H1 (cell line): ENCODE data around the gene SLC22A13. TPM values are rescaled to one million over a fixed set of nuclear protein-coding genes. Genes with fewer than 3 reads are reported as not detected.

Source experiments
- CTCF ChIA-PET: fragments of 300-600 bp; sonication (Branson Sonifier 250); formaldehyde crosslinking; loops from one replicate; lab custom pipeline; 2021; ENCODE audit not compliant: partially characterized antibody; lab: Charles Lee
- POLR2A ChIA-PET: fragments of 300-600 bp; sonication (Branson Sonifier 250); formaldehyde crosslinking; loops from one replicate; lab custom pipeline; 2021; ENCODE audit warnings: inconsistent platforms; ENCODE audit not compliant: partially characterized antibody; lab: Charles Lee
- DNase-seq, 2 experiments: peaks; one replicate each; pipeline versions ENCODE4 v3.0.0 to v3.0.0-alpha.2; 2010 to 2022; ENCODE audit warnings: low spot score in 2 of 2, low read depth in 1 of 2, mixed read lengths in 1 of 2
- FAIRE-seq: peaks from 2 replicates; lab custom pipeline; 2011; peaks lifted over from hg19 to GRCh38; lab: Jason Lieb, UNC
- H2AFZ ChIP-seq: 2 replicates; pipeline ENCODE4 v1.8.1; 2012; ENCODE audit warnings: low read length, inconsistent platforms
- H2AK5ac ChIP-seq: 2 replicates; pipeline ENCODE4 v1.6.1; 2013; ENCODE audit warnings: low read depth, low read length
- H2BK120ac ChIP-seq: replicated peaks from 2 replicates; pipeline ENCODE3; 2013; ENCODE audit warnings: low read depth, low read length, inconsistent platforms
- H2BK12ac ChIP-seq: 2 replicates; pipeline ENCODE4 v1.6.1; 2013; ENCODE audit warnings: low read depth, low read length
- H2BK15ac ChIP-seq: 2 replicates; pipeline ENCODE4 v1.6.1; 2013; ENCODE audit warnings: low read length
- H2BK20ac ChIP-seq: 2 replicates; pipeline ENCODE4 v1.6.1; 2013; ENCODE audit warnings: low read length
- H2BK5ac ChIP-seq: 2 replicates; pipeline ENCODE4 v1.6.1; 2013; ENCODE audit warnings: low read depth, low read length
- H3K14ac ChIP-seq: 2 replicates; pipeline ENCODE4 v1.6.1; 2013; ENCODE audit warnings: inconsistent platforms; ENCODE audit not compliant: insufficient read length
- H3K18ac ChIP-seq: 2 replicates; pipeline ENCODE4 v1.6.1; 2013; ENCODE audit warnings: low read length; ENCODE audit errors: extremely low read depth
- H3K23ac ChIP-seq: 2 replicates; pipeline ENCODE4 v1.6.1; 2013; ENCODE audit warnings: inconsistent platforms; ENCODE audit not compliant: insufficient read length
- H3K23me2 ChIP-seq: 2 replicates; pipeline ENCODE4 v1.6.1; 2013; ENCODE audit warnings: low read depth, low read length
- H3K27ac ChIP-seq: 2 replicates; pipeline ENCODE4 v1.6.1; 2011; ENCODE audit warnings: low read depth, low read length, inconsistent platforms
- H3K27me3 ChIP-seq, 4 experiments: replicated peaks in 1 of 4; 1 replicate in 1 of 4; 2 replicates in 3 of 4; pipeline versions ENCODE4 v1.6.1 to v1.8.1; 2011 to 2013; ENCODE audit warnings: low read length in 3 of 4, mild to moderate bottlenecking in 3 of 4, inconsistent platforms in 2 of 4, mixed read lengths in 2 of 4, moderate library complexity in 1 of 4; ENCODE audit not compliant: control insufficient read depth in 3 of 4, insufficient read depth in 3 of 4; ENCODE audit errors: extremely low read depth in 1 of 4
- H3K36me3 ChIP-seq, 4 experiments: 2 replicates each; pipeline versions ENCODE4 v1.6.1 to v1.8.1; 2011 to 2013; ENCODE audit warnings: mild to moderate bottlenecking in 4 of 4, low read length in 3 of 4, moderate library complexity in 2 of 4, control low read depth in 1 of 4, inconsistent platforms in 1 of 4; ENCODE audit not compliant: insufficient read depth in 4 of 4, control insufficient read depth in 2 of 4
- H3K4ac ChIP-seq: replicated peaks from 2 replicates; pipeline ENCODE3; 2013; ENCODE audit warnings: low read length, low read depth, mixed read lengths, inconsistent platforms; ENCODE audit not compliant: insufficient read length
- H3K4me1 ChIP-seq, 4 experiments: replicated peaks in 1 of 4; 1 replicate in 1 of 4; 2 replicates in 3 of 4; pipeline versions ENCODE4 v1.6.1 to v1.8.1; 2011 to 2013; ENCODE audit warnings: low read length in 3 of 4, inconsistent platforms in 2 of 4, mixed read lengths in 1 of 4; ENCODE audit not compliant: insufficient read depth in 4 of 4, control insufficient read depth in 3 of 4
- H3K4me2 ChIP-seq, 2 experiments: 2 replicates each; pipeline versions ENCODE4 v1.6.1 to v1.8.1; 2011 to 2013; ENCODE audit warnings: low read depth in 2 of 2, low read length in 2 of 2, control low read depth in 1 of 2, inconsistent platforms in 1 of 2, mild to moderate bottlenecking in 1 of 2; ENCODE audit not compliant: insufficient read depth in 1 of 2
- H3K4me3 ChIP-seq, 4 experiments: fragments of 200-600, 300-600 bp in 1 of 4; sonication (generic), shearing (Covaris generic), sonication (Bioruptor Twin) in 1 of 4; 2 replicates each; pipeline versions ENCODE4 v1.5.1 to v1.8.1; 2011 to 2016; ENCODE audit warnings: low read length in 4 of 4, low read depth in 3 of 4, control low read depth in 2 of 4, inconsistent platforms in 2 of 4, mild to moderate bottlenecking in 2 of 4, mixed read lengths in 1 of 4, moderate library complexity in 1 of 4; ENCODE audit not compliant: insufficient read depth in 2 of 4; ENCODE audit errors: extremely low read depth in 1 of 4
- H3K56ac ChIP-seq: replicated peaks from 2 replicates; pipeline ENCODE3; 2013; ENCODE audit warnings: low read depth, mild to moderate bottlenecking, mixed read lengths, low read length, inconsistent platforms; ENCODE audit not compliant: insufficient read length
- H3K79me1 ChIP-seq: 2 replicates; pipeline ENCODE4 v1.6.1; 2013; ENCODE audit warnings: low read depth, low read length, control low read depth
- H3K79me2 ChIP-seq, 2 experiments: 2 replicates each; pipeline versions ENCODE4 v1.6.1 to v1.8.1; 2012 to 2013; ENCODE audit warnings: low read length in 2 of 2, mild to moderate bottlenecking in 2 of 2, inconsistent platforms in 1 of 2; ENCODE audit not compliant: insufficient read depth in 2 of 2, control insufficient read depth in 1 of 2
- H3K9ac ChIP-seq, 4 experiments: replicated peaks in 1 of 4; 1 replicate in 1 of 4; 2 replicates in 3 of 4; pipeline versions ENCODE4 v1.6.1 to v1.8.1; 2011 to 2013; ENCODE audit warnings: low read depth in 3 of 4, low read length in 3 of 4, control low read depth in 2 of 4, mild to moderate bottlenecking in 2 of 4, moderate library complexity in 2 of 4, inconsistent platforms in 1 of 4; ENCODE audit errors: extremely low read depth in 1 of 4
- H3K9me3 ChIP-seq, 2 experiments: 2 replicates each; pipeline versions ENCODE4 v1.6.1 to v1.8.1; 2012 to 2013; ENCODE audit warnings: mild to moderate bottlenecking in 2 of 2, moderate library complexity in 2 of 2, control low read depth in 1 of 2, inconsistent platforms in 1 of 2, low read depth in 1 of 2, low read length in 1 of 2, mixed read lengths in 1 of 2; ENCODE audit not compliant: insufficient read depth in 2 of 2
- H4K20me1 ChIP-seq, 2 experiments: replicated peaks in 1 of 2; 2 replicates each; pipeline versions ENCODE3 to v1.8.1; 2011 to 2013; ENCODE audit warnings: inconsistent platforms in 2 of 2, low read length in 2 of 2, mild to moderate bottlenecking in 1 of 2; ENCODE audit not compliant: insufficient read depth in 2 of 2, control insufficient read depth in 1 of 2
- H4K5ac ChIP-seq: 2 replicates; pipeline ENCODE4 v1.6.1; 2013; ENCODE audit warnings: low read length, low read depth, mixed read lengths, inconsistent platforms; ENCODE audit not compliant: insufficient read length
- H4K8ac ChIP-seq: 2 replicates; pipeline ENCODE4 v1.8.0; 2013; ENCODE audit warnings: mild to moderate bottlenecking, moderate library complexity, low read length, inconsistent platforms; ENCODE audit not compliant: insufficient read depth; ENCODE audit errors: extremely low read depth
- H4K91ac ChIP-seq: replicated peaks from 2 replicates; pipeline ENCODE3; 2013; ENCODE audit warnings: low read length, mixed read lengths, inconsistent platforms; ENCODE audit not compliant: insufficient read length
- CTBP2 ChIP-seq: IDR thresholded peaks from 2 replicates; pipeline ENCODE4 v1.7.0; 2011; ENCODE audit warnings: borderline replicate concordance, mild to moderate bottlenecking, moderate library complexity, mixed read lengths, low read length; ENCODE audit not compliant: insufficient read depth, insufficient read length
- MAFK ChIP-seq: IDR thresholded peaks from 2 replicates; pipeline ENCODE4 v1.6.1; 2012; ENCODE audit warnings: low read depth, mild to moderate bottlenecking, improper control_type of control experiment, low read length
- POLR2AphosphoS5 ChIP-seq: IDR thresholded peaks from 2 replicates; pipeline ENCODE4 v1.6.1; 2011; ENCODE audit warnings: low read depth, low read length
- USF2 ChIP-seq: IDR thresholded peaks from 2 replicates; pipeline ENCODE4 v1.6.1; 2011; ENCODE audit warnings: low read length, improper control_type of control experiment
- WGBS, 2 experiments: shearing (Covaris generic) in 1 of 2; methylation state at CpG; one replicate each; pipeline versions ENCODE4 v1.1.6 to v1.1.7; 2013 to 2015; ENCODE audit warnings: low lambda C conversion rate in 2 of 2, mixed read lengths in 2 of 2, inconsistent platforms in 1 of 2, low coverage in 1 of 2, missing lambda C conversion rate in 1 of 2; ENCODE audit not compliant: insufficient replicate concordance in 2 of 2, insufficient coverage in 1 of 2, insufficient read length in 1 of 2; ENCODE audit errors: extremely low coverage in 1 of 2, missing lambda C conversion rate in 1 of 2; 5-methylcytosine and 5-hydroxymethylcytosine counted together
- polyA plus RNA-seq, 7 experiments: library from polyadenylated mRNA; depleted of rRNA in 3 of 7; stranded (reverse) in 5 of 7; unstranded in 2 of 7; fragments of >200 nt in 5 of 7; fragments of 200-250 nt in 2 of 7; gene quantifications; 1 replicate in 5 of 7; 2 replicates in 1 of 7; 4 replicates in 1 of 7; pipeline versions ENCODE4 v1.2.1 to v1.2.3, GENCODE V29; 2011 to 2013; ENCODE audit warnings: missing spikeins in 2 of 7, mixed read lengths in 2 of 7
- total RNA-seq: library from RNA; stranded (reverse); fragmentation: NEBNext Ultra II Directional; extraction: Animal tissue kit (Norgen Biotek cat#: 25700); gene quantifications from 2 replicates; pipeline ENCODE4 v1.2.1, GENCODE V29; 2021

The SLC22A13 gene
- total and polyA plus RNA-seq, 2 of the 8 experiments (the other 6 are each of a cell fraction or from before 2014, with no cell fraction given), result 0.05 to 0.41 TPM

- no peak overlapping the region for H2BK15ac ChIP-seq
- no peak overlapping the region for H4K5ac ChIP-seq
- H2AK5ac ChIP-seq, result no peak overlapping the region
- H2BK20ac ChIP-seq, result no peak overlapping the region
- peaks cover 0 to 10% (median 3%) of the 10 kb centered on the region in 4 experiments; a peak in 3 of 7 replicates for H3K4me1 ChIP-seq
- H3K23ac ChIP-seq, result no peak overlapping the region
- CTCF ChIA-PET, result interaction anchor here (1.1 to 1.5 kb wide), 3 partner anchors 102 to 261 kb away, joined by 3 read pairs; no protein-coding TSS in a partner anchor
- no peaks in the 10 kb centered on the region for H3K79me2 ChIP-seq
- no peak overlapping the region for H3K14ac ChIP-seq
- H3K4ac ChIP-seq, result no peak overlapping the region
- no peak overlapping the region for H2AFZ ChIP-seq
- H4K8ac ChIP-seq, result no peak overlapping the region
- H4K91ac ChIP-seq, result no peak overlapping the region
- H3K4me2 ChIP-seq, result no peak overlapping the region
- H2BK120ac ChIP-seq, result no peak overlapping the region
- 88% methylated on average over 1 of the region's 1 CpG; no CpG with 5 or more reads in 1 of the 2 experiments for WGBS, 2 experiments
- H2BK5ac ChIP-seq, result no peak overlapping the region
- POLR2A ChIA-PET, result interaction anchor here (1.2 kb wide), 1 partner anchor 19 kb away, joined by 3 read pairs; no protein-coding TSS in a partner anchor
- DNase-seq, result no peak
- H3K56ac ChIP-seq, result no peak overlapping the region
- 0 out of 2 replicates have a peak, but pooled peaks cover 3% of the 10 kb centered on the region for H3K23me2 ChIP-seq
- H4K20me1 ChIP-seq, result no peaks in the 10 kb centered on the region
- no peak overlapping the region for H3K9ac ChIP-seq
- H3K4me3 ChIP-seq, result no peak overlapping the region
- no peak for FAIRE-seq
- no peak overlapping the region for H3K18ac ChIP-seq
- no peak overlapping the region for H3K27ac ChIP-seq
- H3K9me3 ChIP-seq, result no peaks in the 10 kb centered on the region
- no peaks in the 10 kb centered on the region; a peak in 1 of 7 replicates for H3K27me3 ChIP-seq
- no peak overlapping the region for H2BK12ac ChIP-seq
- H3K79me1 ChIP-seq, result no peaks in the 10 kb centered on the region
- no peaks in the 10 kb centered on the region for H3K36me3 ChIP-seq
- TF ChIP-seq USF2, result no peak
- no peak for TF ChIP-seq POLR2AphosphoS5
- TF ChIP-seq MAFK, result no peak
- TF ChIP-seq CTBP2, result no peak
Measured at GRCh38 chr3:38264779-38265178, 833 bp upstream of the SLC22A13 start.
